DMS 273 (cell line): Measurements from ENCODE around the gene KCNJ8.
"Not testable (repeated sequence)": the region's sequence is repeated elsewhere in the genome, so short reads cannot be mapped to it uniquely, and the experiment has no call there.

Experiments used
- DNase-seq: peaks from one replicate; lab custom pipeline; 2025; ENCODE audit not compliant: unreplicated experiment; lab: John Stamatoyannopoulos, UW

KCNJ8 gene

GRCh38 chr12:21774358-21775132, at the start of gene KCNJ8:
Gene KCNJ8, minus strand, starts transcription at chr12:21774706. Its CDS starts 1,090 bp downstream, at chr12:21773616.
- peak; percentile 4 for DNase-seq

- DNase-seq = no peak
Measured at GRCh38 chr12:21823581-21823980, 49.1 kb upstream of the KCNJ8 start.

DNA sequence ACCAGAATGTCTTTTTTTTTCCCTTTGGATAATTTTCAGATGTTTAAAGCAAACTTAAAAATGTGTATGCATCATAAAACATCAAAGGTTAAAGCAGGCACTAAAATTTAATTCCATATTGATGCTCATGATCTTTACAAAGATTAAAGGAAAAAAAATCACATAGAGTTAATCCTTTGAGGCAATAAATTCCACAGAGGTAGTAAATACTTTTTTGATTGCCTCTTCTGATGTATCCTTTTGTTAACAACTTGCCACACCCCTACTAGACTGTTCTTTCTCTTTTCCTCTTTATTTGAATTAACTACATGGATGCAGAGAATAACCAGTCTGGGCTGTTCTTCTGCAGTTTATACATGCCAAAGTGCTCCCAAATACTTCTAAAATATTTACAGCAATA, 45.2 kb upstream of the KCNJ8 start:
- DNase-seq = no peak

DNA sequence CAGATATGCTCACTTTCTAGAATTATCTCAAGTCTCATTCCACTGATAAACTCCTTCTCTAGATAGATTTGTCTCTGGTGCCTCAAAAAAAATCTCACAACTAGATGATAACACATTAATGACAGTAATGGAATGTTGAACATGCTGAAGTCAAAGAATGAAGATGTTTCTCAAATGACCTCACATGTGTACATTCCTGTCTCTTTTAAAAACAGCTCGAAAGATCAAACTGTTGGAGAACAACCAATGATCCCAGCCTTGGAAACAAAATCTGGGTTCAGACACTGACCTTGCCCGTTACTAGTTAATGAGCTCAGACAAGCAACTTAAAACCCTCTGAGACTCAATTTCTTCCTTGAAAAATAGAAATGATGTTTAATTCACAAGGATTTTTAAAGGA, 44.7 kb upstream of the KCNJ8 start:
- no peak for DNase-seq

DNA sequence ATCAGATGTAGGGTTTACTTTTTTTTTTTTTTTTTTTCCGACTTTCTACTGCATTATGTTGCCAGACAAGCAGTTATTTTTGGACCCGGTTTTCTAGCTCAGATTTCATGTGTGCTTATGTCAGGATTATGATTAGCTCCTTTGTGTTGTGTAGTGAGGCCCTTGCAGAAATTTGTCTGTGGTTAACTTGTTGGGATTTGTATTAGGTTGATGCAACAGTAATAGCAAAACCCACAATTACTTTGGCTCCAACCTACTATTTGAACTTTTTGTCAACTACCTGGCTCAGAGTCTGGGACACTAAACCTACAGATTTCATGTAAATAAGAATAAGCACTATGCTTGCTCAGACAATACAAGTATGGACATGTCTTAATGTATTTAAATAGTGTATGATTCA, 44.1 kb upstream of the KCNJ8 start:
- DNase-seq = no peak

DNA sequence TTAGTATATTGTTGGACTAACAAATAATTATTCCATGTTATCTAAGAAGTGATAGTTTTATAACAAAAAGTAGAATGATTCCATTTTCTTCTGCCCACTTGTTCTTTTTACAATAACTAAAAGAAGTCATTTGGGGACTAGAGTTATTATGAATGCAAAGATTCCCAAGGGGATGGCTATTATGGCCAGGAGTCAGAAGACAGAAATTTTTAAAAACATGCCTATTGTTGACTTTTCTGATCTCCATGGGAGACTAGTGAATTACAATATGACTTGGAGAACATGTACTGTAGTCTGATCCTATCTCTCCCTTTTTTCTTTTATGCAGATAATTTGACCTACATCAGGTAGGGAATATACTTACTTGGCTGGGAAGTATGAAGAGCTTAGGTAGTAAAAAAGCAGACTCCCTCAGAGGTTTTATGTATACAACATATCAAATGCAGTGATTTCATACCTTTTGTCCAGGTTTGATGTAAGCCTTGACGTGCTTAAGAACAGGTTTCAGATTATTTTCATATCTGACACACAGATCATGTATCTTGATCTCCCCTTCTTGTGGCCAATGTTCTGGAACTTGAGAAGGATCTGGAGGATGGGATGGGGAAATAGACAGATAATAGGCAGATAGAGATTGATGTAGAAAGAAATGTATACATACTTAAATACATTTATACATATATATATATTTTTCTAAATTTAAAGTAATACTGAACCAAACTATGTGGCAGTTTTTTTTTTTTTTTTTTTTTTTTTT, 41.0 kb upstream of the KCNJ8 start:
- DNase-seq = no peak

- DNase-seq = no peak
Measured at GRCh38 chr12:21814814-21815213, 40.3 kb upstream of the KCNJ8 start.

- no peak for DNase-seq
Measured at GRCh38 chr12:21814327-21814726, 39.8 kb upstream of the KCNJ8 start.

- no peak for DNase-seq
Measured at GRCh38 chr12:21813751-21814150, 39.2 kb upstream of the KCNJ8 start.

GRCh38 chr12:21813125-21813524, 38.6 kb upstream of the KCNJ8 start:
- DNase-seq = no peak

GRCh38 chr12:21812340-21812739, 37.8 kb upstream of the KCNJ8 start:
- not testable (repeated sequence) for DNase-seq

DNA sequence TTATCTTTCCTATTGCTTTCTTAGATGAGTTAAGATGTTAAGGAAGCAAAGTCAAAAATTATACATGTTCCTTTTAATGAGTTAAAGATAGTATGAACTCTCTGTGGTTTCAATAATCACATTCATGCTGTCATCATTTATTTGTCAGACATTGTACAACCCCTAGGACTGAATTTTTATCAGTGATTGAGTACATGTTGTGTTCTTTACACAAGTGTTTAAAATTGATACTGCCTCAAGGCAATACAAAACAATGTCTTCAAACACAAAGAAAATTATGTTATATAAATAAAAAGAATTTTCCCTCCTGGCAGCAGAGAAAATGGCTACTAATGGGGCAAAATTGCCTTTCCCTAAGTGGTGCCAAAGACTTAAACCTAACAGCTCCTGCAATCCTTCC, 34.6 kb upstream of the KCNJ8 start:
- DNase-seq = no peak

- no peak for DNase-seq
Measured at GRCh38 chr12:21806255-21806654, 31.7 kb upstream of the KCNJ8 start.

DNA sequence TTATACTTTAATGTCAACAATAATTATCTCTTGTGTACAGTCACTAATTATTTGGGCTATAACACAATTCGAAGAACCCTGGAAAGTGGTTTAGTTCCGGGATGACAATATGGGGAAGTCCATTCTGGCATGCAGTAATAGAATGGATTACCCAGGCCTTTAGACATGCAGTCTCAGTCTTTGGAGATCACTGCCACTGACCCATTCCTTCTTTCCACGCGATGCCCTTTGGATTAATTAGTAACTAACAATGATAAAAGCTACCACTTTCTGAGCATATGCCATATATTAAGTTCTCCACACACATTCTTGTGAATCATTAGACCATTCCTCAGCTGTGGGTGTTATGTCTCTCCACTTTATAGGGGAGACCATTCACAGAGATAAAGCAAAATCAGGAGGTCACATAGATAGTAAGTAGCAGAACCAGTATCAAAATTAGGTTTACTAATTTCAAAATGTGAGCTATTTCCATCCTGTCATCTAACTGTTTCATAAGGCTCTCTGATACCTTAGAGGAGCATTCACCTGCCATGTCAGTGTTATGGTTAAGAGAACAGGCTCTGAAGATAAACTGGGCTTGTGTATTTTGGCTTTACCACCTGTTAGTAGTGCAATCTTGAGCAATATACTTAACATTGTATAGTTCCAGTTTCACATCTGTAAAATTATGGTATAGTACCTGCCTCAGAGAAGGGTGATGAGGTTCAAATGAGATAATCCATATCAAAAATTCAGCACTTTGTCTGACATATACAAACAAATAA, 27.2 kb upstream of the KCNJ8 start:
- DNase-seq = no peak

- no peak for DNase-seq
Measured at GRCh38 chr12:21800011-21800410, 25.5 kb upstream of the KCNJ8 start.

DNA sequence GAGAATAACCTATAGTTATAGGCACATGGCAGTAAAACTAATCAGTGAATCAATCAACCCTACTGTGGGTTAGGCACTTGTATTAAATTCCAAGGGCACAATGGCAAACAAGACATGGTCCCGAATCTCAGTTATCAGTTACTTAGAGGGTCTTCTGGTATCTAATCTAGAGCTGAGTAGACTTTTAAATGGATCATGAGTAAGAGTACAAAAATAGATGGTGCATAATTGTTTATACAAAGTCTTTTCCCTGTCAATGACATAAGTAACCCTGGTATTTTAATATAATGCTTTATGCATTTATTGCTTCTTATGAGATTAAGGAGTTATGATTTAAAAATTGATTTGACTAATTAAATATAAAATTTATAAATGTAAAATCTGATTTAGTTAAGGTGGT, 23.0 kb upstream of the KCNJ8 start:
- DNase-seq = no peak

DNA sequence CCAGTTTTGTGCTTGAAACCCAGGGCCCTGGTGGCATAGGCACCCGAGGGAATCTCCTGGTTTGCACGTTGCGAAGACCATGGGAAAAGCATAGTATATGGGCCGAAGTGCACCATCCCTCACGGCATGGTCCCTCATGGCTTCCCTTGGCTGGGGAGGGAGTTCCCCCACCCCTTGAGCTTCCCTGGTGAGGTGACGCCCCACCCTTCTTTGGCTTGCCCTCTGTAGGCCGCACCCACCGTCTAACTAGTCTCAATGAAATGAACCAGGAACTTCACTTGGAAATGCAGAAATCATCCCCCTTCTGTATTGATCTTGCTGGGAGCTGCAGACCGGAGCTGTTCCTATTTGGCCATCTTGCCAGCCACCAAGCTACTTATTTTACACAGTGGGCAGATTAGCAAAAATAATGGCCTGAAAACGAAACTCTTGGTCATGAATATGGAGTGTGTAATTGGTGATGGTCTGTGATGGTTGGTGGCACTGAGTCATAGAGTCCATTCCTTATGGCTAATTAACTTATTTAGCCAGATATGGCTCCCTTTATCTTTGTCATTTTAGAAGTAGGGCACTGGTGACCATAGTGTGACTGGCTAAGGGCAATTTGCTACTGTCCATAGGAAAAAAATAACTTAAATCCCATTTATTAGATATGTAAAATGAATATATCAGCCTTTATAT, 21.3 kb upstream of the KCNJ8 start:
- no peak for DNase-seq

- DNase-seq = not testable (repeated sequence)
Measured at GRCh38 chr12:21794807-21795595, 20.5 kb upstream of the KCNJ8 start.

- not testable (repeated sequence) for DNase-seq
Measured at GRCh38 chr12:21789687-21790086, 15.2 kb upstream of the KCNJ8 start.
